ENCODE results near the gene PRKCH. TPM values are rescaled to one million over a fixed set of nuclear protein-coding genes. Genes with fewer than 3 reads are reported as not detected.

The PRKCH gene
- total and polyA plus RNA-seq, 2 donors from 2014 or later = 8.3 to 47.0 TPM

GRCh38 chr14:61438036-61438435 is 116.7 kb downstream of the PRKCH start:
- Histone ChIP-seq H3K27me3 (ENCODE audit: control insufficient read depth, insufficient read depth, low read length) (no peaks in the 10 kb centered on the region), H3K36me3 (ENCODE audit: control insufficient read depth in 2 of 3, insufficient read depth in 3 of 3, low read length in 3 of 3) (no peaks in the 10 kb centered on the region), H3K9ac (ENCODE audit: low read length in 3 of 3) (no peak overlapping the region), H3K4me3 (ENCODE audit: low read length in 3 of 3) (no peak overlapping the region), H3K9me3 (ENCODE audit: control insufficient read depth in 2 of 3, insufficient read depth in 1 of 3, low read length in 3 of 3) (no peaks in the 10 kb centered on the region), H3K4me1 (ENCODE audit: control insufficient read depth in 2 of 3, insufficient read depth in 2 of 3, low read depth in 1 of 3, low read length in 3 of 3) (peaks cover 0 to 10% (median 8%) of the 10 kb centered on the region in 3 donors), H3K27ac (ENCODE audit: low read depth in 2 of 2, low read length in 2 of 2) (no peak overlapping the region)
- TF ChIP-seq CTCF (IDR thresholded peaks at IDR 0.05; ENCODE audit: borderline replicate concordance, extremely low read depth, insufficient read depth) = no peak
- FAIRE-seq (no peak), DNase-seq (no peak)
- intact Hi-C loops (cut with DNase I) = no loop called here

GRCh38 chr14:61438497-61438859 is 117.1 kb downstream of the PRKCH start:
- intact Hi-C loops (cut with DNase I) = no loop called here
- no peaks in the 10 kb centered on the region for H3K9me3 ChIP-seq (ENCODE audit: control insufficient read depth in 2 of 3, insufficient read depth in 1 of 3, low read length in 3 of 3)
- H3K4me1 ChIP-seq (ENCODE audit: control insufficient read depth in 2 of 3, insufficient read depth in 2 of 3, low read depth in 1 of 3, low read length in 3 of 3) = peaks cover 0 to 10% (median 8%) of the 10 kb centered on the region in 3 donors
- DNase-seq (no peak), FAIRE-seq (no peak)
- H3K27ac ChIP-seq (ENCODE audit: low read depth in 2 of 2, low read length in 2 of 2) = peak overlapping the region in 1 of 2 donors; percentile 36
- H3K27me3 ChIP-seq (ENCODE audit: control insufficient read depth, insufficient read depth, low read length) = no peaks in the 10 kb centered on the region
- no peak overlapping the region for H3K9ac ChIP-seq (ENCODE audit: low read length in 3 of 3)
- no peak overlapping the region for H3K4me3 ChIP-seq (ENCODE audit: low read length in 3 of 3)
- no peaks in the 10 kb centered on the region for H3K36me3 ChIP-seq (ENCODE audit: control insufficient read depth in 2 of 3, insufficient read depth in 3 of 3, low read length in 3 of 3)
- TF ChIP-seq CTCF (IDR thresholded peaks at IDR 0.05; ENCODE audit: borderline replicate concordance, extremely low read depth, insufficient read depth) = no peak

GRCh38 chr14:61438860-61439765 is 117.7 kb downstream of the PRKCH start:
- no peaks in the 10 kb centered on the region for H3K9me3 ChIP-seq (ENCODE audit: control insufficient read depth in 2 of 3, insufficient read depth in 1 of 3, low read length in 3 of 3)
- TF ChIP-seq CTCF (IDR thresholded peaks at IDR 0.05; ENCODE audit: borderline replicate concordance, extremely low read depth, insufficient read depth) = no peak
- no peak overlapping the region for H3K9ac ChIP-seq (ENCODE audit: low read length in 3 of 3)
- FAIRE-seq (no peak), DNase-seq (peak in 2 of 5 donors; percentile 45 to 73)
- H3K4me3 ChIP-seq (ENCODE audit: low read length in 3 of 3) = peak overlapping the region in 2 of 3 donors; percentile 11 to 37
- H3K36me3 ChIP-seq (ENCODE audit: control insufficient read depth in 2 of 3, insufficient read depth in 3 of 3, low read length in 3 of 3) = no peaks in the 10 kb centered on the region
- H3K27me3 ChIP-seq (ENCODE audit: control insufficient read depth, insufficient read depth, low read length) = no peaks in the 10 kb centered on the region
- peaks cover 0 to 10% (median 8%) of the 10 kb centered on the region in 3 donors for H3K4me1 ChIP-seq (ENCODE audit: control insufficient read depth in 2 of 3, insufficient read depth in 2 of 3, low read depth in 1 of 3, low read length in 3 of 3)
- intact Hi-C loops (cut with DNase I) = no loop called here
- peak overlapping the region; percentile 29 to 36 for H3K27ac ChIP-seq (ENCODE audit: low read depth in 2 of 2, low read length in 2 of 2)

All from kidney (tissue), 14 donors.